ENCODE measurements around the gene PDXK. TPM values are rescaled to one million over a fixed set of nuclear protein-coding genes. Genes with fewer than 3 reads are reported as not detected.

The PDXK gene
- total RNA-seq, 6 experiments from 2014 or later: 154 to 160 (median 157) TPM

DNA sequence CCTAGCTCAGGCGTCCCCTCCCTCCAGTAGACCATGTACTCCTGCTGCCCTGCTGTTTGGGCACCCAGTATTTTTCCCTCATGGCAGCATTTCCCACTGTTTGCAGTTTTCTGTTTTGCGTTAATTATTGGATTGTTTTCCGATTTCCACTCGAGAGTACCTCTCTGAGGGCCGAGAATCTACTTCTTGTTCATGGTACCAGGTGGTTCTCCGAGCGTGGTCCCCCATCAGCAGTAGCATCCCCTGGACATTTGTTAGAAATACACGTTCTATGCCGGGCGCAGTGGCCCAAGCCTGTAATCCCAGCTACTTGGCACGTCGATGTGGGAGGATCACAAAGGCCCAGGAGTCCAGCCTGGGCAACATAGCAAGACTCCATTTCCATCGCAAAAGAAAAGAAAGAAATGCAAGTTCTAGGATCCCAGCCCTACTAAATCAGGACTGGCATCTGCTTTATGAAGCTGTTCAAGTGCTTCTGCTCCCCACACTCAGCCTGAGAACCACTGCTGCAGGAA, 71.1 kb downstream of the PDXK start:
- peaks cover 18% of the 10 kb centered on the region; the same call in 1 of the 2 replicates for H3K4me1 Mint-ChIP-seq (ENCODE audit: low read depth)
- peaks cover 9% of the 10 kb centered on the region for H3K36me3 Mint-ChIP-seq (ENCODE audit: low read depth)
- H3K9me3 Mint-ChIP-seq: no peaks in the 10 kb centered on the region
- DNase-seq: no peak
- peak overlapping the region; percentile 97 for H3K4me3 Mint-ChIP-seq
- no peaks in the 10 kb centered on the region; the same call in 1 of the 2 replicates for H3K27me3 Mint-ChIP-seq (ENCODE audit: insufficient read depth)
- peak overlapping the region; percentile 69 for H3K27ac Mint-ChIP-seq
- TF ChIP-seq, protein P1, sequence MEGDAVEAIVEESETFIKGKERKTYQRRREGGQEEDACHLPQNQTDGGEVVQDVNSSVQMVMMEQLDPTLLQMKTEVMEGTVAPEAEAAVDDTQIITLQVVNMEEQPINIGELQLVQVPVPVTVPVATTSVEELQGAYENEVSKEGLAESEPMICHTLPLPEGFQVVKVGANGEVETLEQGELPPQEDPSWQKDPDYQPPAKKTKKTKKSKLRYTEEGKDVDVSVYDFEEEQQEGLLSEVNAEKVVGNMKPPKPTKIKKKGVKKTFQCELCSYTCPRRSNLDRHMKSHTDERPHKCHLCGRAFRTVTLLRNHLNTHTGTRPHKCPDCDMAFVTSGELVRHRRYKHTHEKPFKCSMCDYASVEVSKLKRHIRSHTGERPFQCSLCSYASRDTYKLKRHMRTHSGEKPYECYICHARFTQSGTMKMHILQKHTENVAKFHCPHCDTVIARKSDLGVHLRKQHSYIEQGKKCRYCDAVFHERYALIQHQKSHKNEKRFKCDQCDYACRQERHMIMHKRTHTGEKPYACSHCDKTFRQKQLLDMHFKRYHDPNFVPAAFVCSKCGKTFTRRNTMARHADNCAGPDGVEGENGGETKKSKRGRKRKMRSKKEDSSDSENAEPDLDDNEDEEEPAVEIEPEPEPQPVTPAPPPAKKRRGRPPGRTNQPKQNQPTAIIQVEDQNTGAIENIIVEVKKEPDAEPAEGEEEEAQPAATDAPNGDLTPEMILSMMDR (IDR thresholded peaks at IDR 0.05): no peak

DNA sequence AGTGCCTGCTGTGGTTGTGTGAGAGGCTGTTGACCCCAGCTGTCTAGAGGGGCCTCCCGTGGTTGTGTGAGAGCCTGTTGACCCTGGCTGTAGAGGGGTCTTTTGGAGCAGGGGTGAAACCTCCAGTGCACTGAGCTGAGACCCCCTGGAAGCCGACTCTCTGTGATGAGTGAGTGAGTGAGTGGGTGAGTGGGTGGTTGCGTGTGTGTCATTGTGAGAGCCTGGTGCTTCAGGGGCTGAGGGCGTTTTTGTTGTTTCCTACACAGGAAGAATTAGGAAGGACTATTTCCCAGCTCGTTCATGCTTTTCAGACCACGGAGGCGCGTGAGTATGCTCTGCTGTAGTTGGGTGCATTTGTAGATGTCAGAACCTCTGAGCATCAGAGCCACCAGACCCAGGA, 73.5 kb downstream of the PDXK start:
- Mint-ChIP-seq H3K4me3 (no peak overlapping the region), H3K27me3 (ENCODE audit: insufficient read depth) (no peaks in the 10 kb centered on the region; the same call in 1 of the 2 replicates), H3K4me1 (ENCODE audit: low read depth) (peaks cover 18% of the 10 kb centered on the region; the same call in 1 of the 2 replicates), H3K9me3 (no peaks in the 10 kb centered on the region), H3K27ac (no peak overlapping the region), H3K36me3 (ENCODE audit: low read depth) (peaks cover 25% of the 10 kb centered on the region)
- no peak for DNase-seq
- TF ChIP-seq, protein P1 (IDR thresholded peaks at IDR 0.05): no peak

DNA sequence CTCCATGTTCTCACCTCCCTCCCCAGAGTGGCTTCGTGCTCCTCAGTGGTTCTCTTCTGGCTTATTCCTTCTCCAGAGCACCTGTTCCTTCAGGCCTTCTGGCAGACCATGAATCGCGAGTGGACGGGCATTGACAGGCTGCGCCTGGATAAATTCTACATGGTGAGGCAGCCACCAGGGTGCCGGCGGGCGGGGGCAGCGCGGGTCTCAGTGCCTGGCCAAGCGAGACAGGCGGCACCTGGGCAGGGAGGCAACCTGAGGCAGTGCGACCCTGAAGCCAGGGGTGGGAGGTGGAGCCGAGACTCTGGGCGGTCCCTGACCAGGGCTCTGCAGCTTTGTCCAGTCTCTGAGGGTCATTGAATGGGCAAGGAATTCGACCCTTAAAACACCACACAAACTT, 74.3 kb downstream of the PDXK start:
- Mint-ChIP-seq H3K36me3 (ENCODE audit: low read depth) (peaks cover 27% of the 10 kb centered on the region), H3K27me3 (ENCODE audit: insufficient read depth) (no peaks in the 10 kb centered on the region; the same call in 1 of the 2 replicates), H3K27ac (no peak overlapping the region), H3K9me3 (no peaks in the 10 kb centered on the region), H3K4me1 (ENCODE audit: low read depth) (peaks cover 18% of the 10 kb centered on the region; the same call in 1 of the 2 replicates), H3K4me3 (no peak overlapping the region)
- TF ChIP-seq, protein P1 (IDR thresholded peaks at IDR 0.05): no peak
- no peak for DNase-seq

DNA sequence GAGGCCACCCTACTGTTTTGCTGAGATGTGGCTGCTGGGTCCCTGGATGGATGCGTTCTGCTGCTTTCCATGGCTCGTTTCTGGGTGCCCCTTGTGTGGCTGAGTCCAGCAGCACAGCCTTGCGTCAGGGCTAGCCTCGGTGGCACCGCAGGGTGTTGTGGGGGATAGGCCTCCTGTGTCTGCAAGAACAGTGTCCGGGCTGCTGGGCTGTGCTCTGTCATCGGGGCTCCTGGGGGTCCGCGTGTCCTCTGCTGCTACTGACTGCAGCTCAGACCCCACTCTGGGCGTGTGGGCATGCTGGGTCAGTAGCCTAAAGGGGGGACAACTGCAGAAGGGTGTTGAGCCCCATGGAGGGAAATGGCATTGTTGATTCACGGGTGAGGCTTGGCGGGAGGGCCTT, 75.4 kb downstream of the PDXK start:
- Mint-ChIP-seq H3K4me3 (no peak overlapping the region), H3K27ac (no peak overlapping the region), H3K36me3 (ENCODE audit: low read depth) (peaks cover 27% of the 10 kb centered on the region), H3K27me3 (ENCODE audit: insufficient read depth) (no peaks in the 10 kb centered on the region; the same call in 1 of the 2 replicates), H3K4me1 (ENCODE audit: low read depth) (peaks cover 18% of the 10 kb centered on the region; the same call in 1 of the 2 replicates), H3K9me3 (no peaks in the 10 kb centered on the region)
- DNase-seq: no peak
- TF ChIP-seq, protein P1 (IDR thresholded peaks at IDR 0.05): no peak

DNA sequence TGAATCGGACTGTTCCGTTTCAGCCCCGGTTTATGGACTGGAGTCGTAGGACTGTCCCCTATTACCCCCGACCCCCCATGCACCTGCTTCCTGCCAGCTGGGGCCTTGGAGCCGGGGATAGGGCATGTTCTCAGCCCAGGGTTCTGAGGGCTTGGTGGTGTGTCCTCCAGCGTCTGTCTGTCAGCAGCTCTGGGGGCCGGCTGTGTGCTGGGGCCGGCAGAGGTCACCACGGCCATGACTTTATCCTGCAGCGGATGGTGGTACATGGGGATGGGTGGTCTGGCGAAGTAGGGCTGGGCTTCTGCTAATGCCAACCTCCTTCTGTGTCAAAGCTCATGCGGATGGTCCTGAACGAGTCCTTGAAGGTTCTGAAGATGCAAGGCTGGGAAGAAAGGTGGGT, 75.9 kb downstream of the PDXK start:
- Mint-ChIP-seq H3K27ac (no peak overlapping the region), H3K9me3 (no peaks in the 10 kb centered on the region), H3K27me3 (ENCODE audit: insufficient read depth) (no peaks in the 10 kb centered on the region; the same call in 1 of the 2 replicates), H3K36me3 (ENCODE audit: low read depth) (peaks cover 27% of the 10 kb centered on the region), H3K4me3 (no peak overlapping the region), H3K4me1 (ENCODE audit: low read depth) (peaks cover 18% of the 10 kb centered on the region; the same call in 1 of the 2 replicates)
- TF ChIP-seq, protein P1 (IDR thresholded peaks at IDR 0.05): no peak
- no peak for DNase-seq

Data from HFFc6 (cell line).